Stimulated activated CD8-positive, alpha-beta memory T cell treated with anti-CD3 and anti-CD28 coated beads, Interleukin-15, amount 100 ng/mL, for 24 hours (primary cell): Measurements from ENCODE around the gene SAE1.
A peak's percentile ranks its signal among the peaks of the same experiment; 100 is the strongest.

ENCODE experiments used
- DNase-seq: peaks from one replicate; pipeline ENCODE4 v3.0.0-alpha.2; 2020; ENCODE audit warnings: low read depth

The SAE1 gene

GRCh38 chr19:47161876-47162489 is 31.3 kb downstream of the SAE1 start:
- no peak for DNase-seq

GRCh38 chr19:47168065-47168464 is 37.4 kb downstream of the SAE1 start:
- DNase-seq = no peak

- no peak for DNase-seq
These were observed 42.2 kb downstream of the SAE1 start for GRCh38 chr19:47172666-47173455.

- DNase-seq = no peak
These were observed 45.5 kb downstream of the SAE1 start for GRCh38 chr19:47176071-47176626.

DNA sequence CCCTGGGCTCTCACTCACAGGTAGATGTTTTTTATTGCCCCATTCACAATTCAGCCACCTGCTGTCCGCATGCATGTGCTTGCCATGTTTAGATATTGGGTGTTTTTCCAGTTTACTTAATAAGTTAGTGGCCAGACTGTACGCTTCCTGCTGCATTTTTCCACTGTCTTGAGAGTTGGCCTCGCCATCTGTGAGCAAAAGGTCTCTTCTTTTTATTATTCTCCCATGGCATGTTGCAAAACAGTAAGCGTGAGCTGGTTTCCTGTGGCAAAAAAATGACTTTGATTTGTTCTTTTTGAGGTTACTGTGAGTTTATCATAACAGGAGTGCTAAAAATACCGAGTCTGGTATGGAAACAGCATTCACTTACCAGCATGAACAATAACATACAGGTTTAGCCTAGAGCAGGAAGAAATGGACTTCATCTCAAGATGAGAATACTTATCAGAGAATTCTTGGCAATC is 46.0 kb downstream of the SAE1 start:
- no peak for DNase-seq

DNA sequence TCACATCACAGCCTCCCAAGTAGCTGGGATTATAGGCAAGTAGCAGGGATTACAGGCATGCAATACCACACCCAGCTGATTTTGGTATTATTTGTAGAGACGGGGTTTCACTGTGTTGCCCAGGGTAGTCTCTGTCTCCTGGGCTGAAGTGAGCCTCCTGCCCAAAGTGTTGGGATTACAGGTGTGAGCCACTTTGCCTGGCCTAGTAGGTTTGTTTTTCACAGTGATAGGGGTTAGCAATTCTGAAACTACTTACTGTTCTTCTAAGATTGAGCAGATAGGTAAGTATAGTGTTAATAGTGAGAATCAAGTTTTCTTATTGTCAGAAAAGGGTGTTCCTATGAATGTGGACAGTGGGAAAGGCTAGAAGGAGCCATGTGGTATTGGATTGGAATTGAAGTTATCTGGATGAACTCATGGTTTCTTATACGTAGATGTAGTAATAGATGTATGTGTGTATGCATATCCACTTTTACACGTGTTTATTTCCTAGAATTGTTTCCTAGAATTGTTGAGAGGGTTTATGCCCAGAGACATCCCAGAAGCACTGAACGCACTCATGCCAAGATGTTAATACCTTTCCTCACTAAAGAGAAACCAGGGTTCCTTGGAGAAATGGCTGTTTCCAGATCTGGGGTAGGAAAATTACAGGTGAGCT is 49.1 kb downstream of the SAE1 start:
- DNase-seq = no peak

DNA sequence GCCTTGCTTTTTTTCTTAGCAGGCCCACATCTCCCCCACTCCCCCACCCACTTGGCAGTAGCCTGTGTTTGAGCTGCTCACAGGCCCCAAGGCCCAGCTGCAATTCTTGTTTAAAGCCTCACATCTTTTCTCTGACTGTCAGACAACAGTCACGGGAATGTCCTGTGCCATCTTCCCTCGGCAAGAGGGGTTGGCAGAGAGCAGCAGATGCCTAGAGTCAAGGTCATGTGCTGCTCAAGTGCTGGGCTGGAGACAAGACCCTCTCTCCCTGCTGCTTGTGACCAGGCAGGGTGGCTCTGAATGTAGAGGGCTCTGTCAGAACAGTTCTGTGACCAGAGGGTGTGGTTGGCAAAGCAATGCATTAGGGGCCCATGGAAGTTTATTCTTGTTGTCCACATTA is 53.0 kb downstream of the SAE1 start:
- no peak for DNase-seq

- peak; percentile 29 for DNase-seq
These were observed 56.1 kb downstream of the SAE1 start for GRCh38 chr19:47186446-47187334.

DNA sequence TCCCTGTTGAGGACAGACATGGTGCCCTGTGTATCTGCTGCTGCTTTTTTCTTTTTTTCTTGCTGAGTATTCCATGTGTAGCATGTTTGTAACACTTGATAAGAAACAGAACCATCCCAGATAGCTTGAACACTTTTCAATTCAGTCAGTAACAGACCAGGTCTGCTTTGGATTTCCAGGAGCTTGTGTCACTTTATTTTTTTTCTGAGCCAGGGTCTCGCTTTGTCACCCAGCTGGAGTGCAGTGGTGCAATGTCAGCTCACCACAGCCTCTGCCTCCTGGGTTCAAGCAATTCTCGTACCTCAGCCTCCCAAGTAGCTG is 56.7 kb downstream of the SAE1 start:
- DNase-seq = no peak

DNA sequence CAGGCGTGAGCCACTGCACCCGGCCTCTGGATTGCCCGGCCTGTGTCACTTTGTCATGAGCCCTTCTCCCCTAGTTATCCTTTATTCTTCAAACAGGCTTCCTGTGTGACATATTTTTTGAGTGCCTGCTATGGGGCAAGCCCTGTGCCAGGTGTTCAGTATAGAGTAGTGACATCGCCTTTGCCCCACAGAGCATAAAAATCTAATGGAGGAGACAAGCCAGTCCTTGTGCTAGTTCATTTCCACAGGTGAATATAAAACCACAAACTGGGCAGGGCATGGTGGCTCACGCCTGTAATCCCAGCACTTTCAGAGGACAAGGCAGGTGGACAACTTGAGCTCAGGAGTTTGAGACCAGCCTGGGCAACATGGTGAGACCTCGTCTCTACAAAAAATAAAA is 57.2 kb downstream of the SAE1 start:
- DNase-seq = no peak

- no peak for DNase-seq
These were observed 57.9 kb downstream of the SAE1 start for GRCh38 chr19:47188507-47189033.

DNA sequence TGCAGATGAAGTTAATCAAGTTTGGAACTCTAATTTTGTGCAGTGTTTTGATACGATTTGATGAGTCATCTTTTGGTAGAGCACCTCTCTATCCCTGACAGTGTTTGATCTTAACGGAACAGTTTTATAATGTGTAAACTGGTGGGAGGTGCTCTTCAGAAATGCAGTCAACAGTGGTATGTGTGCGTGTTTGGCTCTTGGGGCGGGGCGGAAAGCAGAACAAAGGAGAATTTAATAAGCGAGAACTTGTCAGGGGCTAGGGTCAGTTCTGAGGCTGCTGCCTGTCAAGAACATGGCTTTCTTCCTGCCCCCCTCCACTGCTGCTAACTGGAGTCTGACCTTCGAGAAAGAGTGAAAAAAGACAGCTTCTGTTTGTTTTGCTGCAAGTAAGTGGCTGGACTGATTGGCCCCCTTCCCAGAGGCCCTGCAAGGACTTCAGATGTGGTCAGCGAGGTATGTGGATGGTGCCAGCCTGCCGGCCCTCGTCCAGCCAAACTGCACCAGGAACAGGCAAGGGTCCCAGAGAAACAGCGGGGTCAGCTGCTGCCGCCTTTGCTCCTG is 59.6 kb downstream of the SAE1 start:
- no peak for DNase-seq

- no peak for DNase-seq
These were observed 64.8 kb downstream of the SAE1 start for GRCh38 chr19:47195434-47195833.

DNA sequence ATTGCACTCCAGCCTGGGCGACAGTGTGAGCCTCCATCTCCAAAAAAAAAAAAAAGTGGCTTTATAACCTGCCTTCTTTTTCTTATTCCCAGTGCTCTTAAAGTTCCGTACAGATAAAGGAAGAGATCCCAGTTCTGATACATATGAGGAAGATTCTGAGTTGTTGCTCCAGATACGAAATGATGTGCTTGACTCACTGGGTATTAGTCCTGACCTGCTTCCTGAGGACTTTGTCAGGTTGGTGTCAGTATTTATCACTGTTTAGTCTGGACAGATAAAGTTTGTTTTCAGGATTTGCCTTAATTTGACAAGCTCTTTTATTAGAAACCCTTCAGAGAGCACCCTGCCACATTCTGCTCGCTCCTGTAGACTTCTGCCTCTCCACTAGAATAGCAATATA is 66.5 kb downstream of the SAE1 start:
- DNase-seq = no peak

- DNase-seq = no peak
These were observed 69.9 kb downstream of the SAE1 start for GRCh38 chr19:47200530-47200929.

DNA sequence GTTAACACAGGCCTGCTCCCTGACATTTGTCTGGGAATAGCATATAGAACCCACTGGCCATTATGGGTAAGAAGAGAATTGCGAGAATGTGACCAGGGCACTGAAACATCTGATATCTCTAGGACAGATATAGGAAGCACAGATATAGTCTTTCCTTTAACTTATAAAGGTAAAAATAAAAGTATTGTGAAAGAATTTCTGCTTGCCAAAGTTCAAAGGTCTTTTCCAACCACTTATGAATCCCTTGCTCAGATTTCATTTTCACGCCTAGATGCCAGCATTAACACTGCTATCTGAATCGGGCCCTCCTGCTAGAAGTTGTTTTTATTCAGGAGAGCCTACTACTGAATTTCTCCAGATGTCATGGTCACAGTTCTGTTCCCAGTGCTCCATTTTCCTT is 72.6 kb downstream of the SAE1 start:
- DNase-seq = no peak

DNA sequence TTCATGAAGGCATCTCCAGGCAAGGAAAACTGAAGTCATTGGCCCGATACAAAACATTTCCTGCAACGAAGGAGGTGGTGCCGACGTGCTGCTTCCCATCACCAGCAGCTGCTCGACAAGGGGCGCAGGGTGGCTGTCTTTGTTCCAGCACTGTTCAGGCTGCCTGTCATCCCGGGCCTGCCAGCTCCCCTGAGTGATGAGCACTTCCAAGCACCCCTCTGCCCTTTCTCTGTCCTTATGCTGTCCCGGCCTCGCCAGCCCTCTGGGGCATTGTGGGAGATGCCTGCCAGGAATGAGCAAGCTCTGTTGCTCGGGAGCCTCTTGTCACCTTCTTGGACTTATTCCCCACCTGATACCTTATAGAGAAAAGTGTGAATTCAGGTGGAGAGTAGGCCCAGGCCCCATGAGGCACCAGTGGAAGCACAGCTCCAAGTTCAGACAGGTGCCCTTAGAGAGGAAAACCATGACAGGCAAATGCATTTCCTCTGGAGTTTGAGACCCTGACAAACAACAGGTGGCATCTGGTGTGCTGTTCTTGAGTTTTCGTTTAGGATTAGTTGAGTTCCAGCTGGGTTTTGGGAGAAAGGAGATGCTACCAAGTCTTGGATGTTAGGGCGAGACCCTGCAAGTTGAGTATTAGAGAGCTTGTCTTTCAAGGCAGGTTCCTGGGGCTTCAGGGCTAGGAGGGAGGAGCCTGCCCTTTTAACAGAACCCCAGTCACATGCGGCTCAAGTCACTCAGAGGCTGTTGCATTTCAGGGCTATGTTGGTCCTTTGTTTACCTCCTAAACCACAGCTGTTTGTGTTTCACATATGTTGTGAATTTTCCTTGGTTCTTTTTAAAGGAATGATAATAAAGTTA is 78.9 kb downstream of the SAE1 start:
- DNase-seq = no peak

GRCh38 chr19:47210180-47210490 is 79.5 kb downstream of the SAE1 start:
- no peak for DNase-seq

DNA sequence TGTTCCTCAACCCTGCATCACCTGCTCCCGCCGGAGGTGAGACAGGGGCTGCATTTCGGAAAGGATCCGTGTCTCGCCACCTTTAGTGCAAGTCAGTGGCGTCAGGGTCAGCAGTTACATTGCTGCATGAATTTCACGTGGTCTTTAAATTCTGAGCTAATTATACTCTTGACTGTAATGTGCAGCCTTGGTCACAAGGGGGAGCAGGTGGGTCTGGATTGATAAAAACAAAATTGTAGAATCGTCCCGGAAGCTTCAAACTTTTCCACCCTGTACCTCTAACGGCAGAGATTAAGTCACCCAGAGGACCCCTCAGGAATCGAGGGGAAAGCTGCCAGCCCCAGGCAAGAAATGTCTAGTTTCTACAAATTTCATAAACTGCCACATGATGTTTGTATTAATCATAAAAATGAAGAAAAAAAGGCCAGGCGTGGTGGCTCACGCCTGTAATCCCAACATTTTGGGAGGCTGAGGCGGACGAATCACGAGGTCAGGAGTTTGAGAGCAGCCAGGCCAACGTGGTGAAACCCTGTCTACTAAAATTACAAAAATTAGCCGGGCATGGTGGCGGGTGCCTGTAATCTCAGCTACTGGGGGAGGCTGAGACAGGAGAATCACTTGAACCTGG is 80.2 kb downstream of the SAE1 start:
- DNase-seq = peak; percentile 41

GRCh38 chr19:47215581-47215980 is 84.9 kb downstream of the SAE1 start:
- DNase-seq = no peak
